C4-2B (cell line): Measurements from ENCODE around the gene CXCL16.
"Not testable (repeated sequence)": the region's sequence is repeated elsewhere in the genome, so short reads cannot be mapped to it uniquely, and the experiment has no call there.

Experiments used
- CTCF ChIP-seq: fragments of 450-650 bp; conservative IDR thresholded peaks from 2 replicates; pipeline ENCODE4 v1.5.1; 2017; ENCODE audit warnings: mild to moderate bottlenecking
- ZFX ChIP-seq: fragments of 450-650 bp; IDR thresholded peaks from 2 replicates; pipeline ENCODE4 v1.6.1; 2017

GRCh38 chr17:4699401-4700056, 40.2 kb downstream of the CXCL16 start:
- not testable (repeated sequence) for TF ChIP-seq CTCF, ZFX
